Neural progenitor cell (in vitro differentiated cells): Measurements from ENCODE around the gene LAMA1. TPM values are rescaled to one million over a fixed set of nuclear protein-coding genes. Genes with fewer than 3 reads are reported as not detected.
A peak's percentile ranks its signal among the peaks of the same experiment; 100 is the strongest.

ENCODE experiments used
- DNase-seq: peaks from one replicate; pipeline ENCODE4 v3.0.0-alpha.2; 2016; ENCODE audit warnings: low spot score
- H2AFZ ChIP-seq: fragments of 200-600 bp; sonication (generic); replicated peaks from 2 replicates; pipeline ENCODE4 v1.6.1; 2016; ENCODE audit warnings: antibody characterized with exemption
- H3F3A ChIP-seq: fragments of 200-600 bp; sonication (generic); 2 replicates; pipeline ENCODE4 v1.6.1; 2016; ENCODE audit warnings: antibody characterized with exemption, low read depth
- H3K27ac ChIP-seq: fragments of 200-600 bp; sonication (generic); 2 replicates; pipeline ENCODE4 v1.5.1; 2016; ENCODE audit warnings: mild to moderate bottlenecking
- H3K27me3 ChIP-seq: fragments of 200-600 bp; sonication (generic); 2 replicates; pipeline ENCODE4 v1.6.1; 2016; ENCODE audit warnings: mild to moderate bottlenecking, moderate library complexity
- H3K36me3 ChIP-seq: fragments of 200-600 bp; sonication (generic); 2 replicates; pipeline ENCODE4 v1.5.1; 2016
- H3K4me1 ChIP-seq: fragments of 200-600 bp; sonication (generic); 2 replicates; pipeline ENCODE4 v1.6.1; 2016; ENCODE audit warnings: mixed run types
- H3K4me2 ChIP-seq: fragments of 200-600 bp; sonication (generic); 2 replicates; pipeline ENCODE4 v1.6.1; 2016
- H3K4me3 ChIP-seq: fragments of 200-600 bp; sonication (generic); 2 replicates; pipeline ENCODE4 v1.5.1; 2016
- H3K79me2 ChIP-seq: fragments of 200-600 bp; sonication (generic); 2 replicates; pipeline ENCODE4 v1.6.1; 2016; ENCODE audit warnings: low read depth
- H3K9ac ChIP-seq: fragments of 200-600 bp; sonication (generic); 2 replicates; pipeline ENCODE4 v1.6.1; 2016
- H3K9me3 ChIP-seq: fragments of 200-600 bp; sonication (generic); 2 replicates; pipeline ENCODE4 v1.5.1; 2016; ENCODE audit warnings: low read depth
- H4K20me1 ChIP-seq: fragments of 200-600 bp; sonication (generic); 2 replicates; pipeline ENCODE4 v1.6.1; 2016; ENCODE audit warnings: low read depth
- H3K27ac Mint-ChIP-seq: 3 replicates; pipeline ENCODE4 v1.8.0; 2021; ENCODE audit warnings: mixed read lengths
- H3K27me3 Mint-ChIP-seq: 2 replicates; pipeline ENCODE4 v1.8.0; 2022; ENCODE audit warnings: low read depth, mild to moderate bottlenecking, inconsistent platforms, moderate library complexity, mixed read lengths; ENCODE audit not compliant: insufficient read depth
- H3K36me3 Mint-ChIP-seq: 3 replicates; pipeline ENCODE4 v1.8.0; 2021; ENCODE audit warnings: mixed read lengths
- H3K4me1 Mint-ChIP-seq: 3 replicates; pipeline ENCODE4 v1.8.0; 2021; ENCODE audit warnings: mixed read lengths
- H3K4me3 Mint-ChIP-seq: 3 replicates; pipeline ENCODE4 v1.8.0; 2021; ENCODE audit warnings: mild to moderate bottlenecking, moderate library complexity, mixed read lengths
- H3K9me3 Mint-ChIP-seq: 3 replicates; pipeline ENCODE4 v1.8.0; 2020; ENCODE audit warnings: mixed read lengths
- CTCF ChIP-seq: fragments of 200-600 bp; sonication (generic); IDR thresholded peaks from 2 replicates; pipeline ENCODE4 v1.5.1; 2017; ENCODE audit warnings: antibody characterized with exemption, mild to moderate bottlenecking
- EZH2 ChIP-seq: fragments of 200-600 bp; sonication (generic); IDR thresholded peaks from 2 replicates; pipeline ENCODE4 v1.6.1; 2017; ENCODE audit warnings: antibody characterized with exemption, mild to moderate bottlenecking, moderate library complexity
- EZH2phosphoT487 ChIP-seq: fragments of 200-600 bp; sonication (generic); IDR thresholded peaks from 2 replicates; pipeline ENCODE4 v1.6.1; 2017; ENCODE audit warnings: antibody characterized with exemption
- total RNA-seq: library from RNA; depleted of rRNA; stranded (reverse); fragments of >200 nt; gene quantifications from 2 replicates; pipeline ENCODE4 v1.2.3, GENCODE V29; 2015; ENCODE audit warnings: low replicate concordance

Gene LAMA1
- total RNA-seq: 80.3 and 95.4 TPM in 2 replicates

- Mint-ChIP-seq H3K27ac (peak within 1 kb of the TSS; percentile 92), H3K36me3 (peaks cover 27% of the 10 kb centered on the region), H3K9me3 (peaks cover 26% of the 10 kb centered on the region), H3K4me3 (peak within 1 kb of the TSS; percentile 95), H3K27me3 (peaks cover 3% of the 10 kb centered on the region), H3K4me1 (peaks cover 16% of the 10 kb centered on the region)
- Histone ChIP-seq H3K4me1 (peaks cover 7% of the 10 kb centered on the region), H3K9me3 (no peaks in the 10 kb centered on the region), H3K9ac (peak within 1 kb of the TSS; percentile 59), H3K36me3 (no peaks in the 10 kb centered on the region), H3F3A (peaks cover 34% of the 10 kb centered on the region), H3K27ac (peak within 1 kb of the TSS; percentile 32), H3K4me2 (peak within 1 kb of the TSS; percentile 95), H4K20me1 (peaks cover 31% of the 10 kb centered on the region), H3K79me2 (peaks cover 42% of the 10 kb centered on the region), H3K27me3 (no peaks in the 10 kb centered on the region), H3K4me3 (peak within 1 kb of the TSS; percentile 95), H2AFZ (peak within 1 kb of the TSS; percentile 60)
- DNase-seq: peak; percentile 88
- peak; percentile 46 for TF ChIP-seq EZH2
- no peak for TF ChIP-seq EZH2phosphoT487
- TF ChIP-seq CTCF: no peak
Observed at GRCh38 chr18:7117390-7118355, at the start of gene LAMA1. Gene LAMA1, minus strand, starts transcription at chr18:7117797. Its CDS starts 77 bp downstream, at chr18:7117720.

GRCh38 chr18:7165846-7166393 is 48.3 kb upstream of the LAMA1 start:
- no peak for DNase-seq
- no peaks in the 10 kb centered on the region for H3K9me3 ChIP-seq
- H3K36me3 ChIP-seq: no peaks in the 10 kb centered on the region
- H4K20me1 ChIP-seq: no peaks in the 10 kb centered on the region
- Mint-ChIP-seq H3K27ac (no peak overlapping the region), H3K4me3 (no peak overlapping the region), H3K9me3 (peaks cover 2% of the 10 kb centered on the region), H3K36me3 (no peaks in the 10 kb centered on the region), H3K27me3 (peaks cover 9% of the 10 kb centered on the region), H3K4me1 (peaks cover 15% of the 10 kb centered on the region)
- H2AFZ ChIP-seq: no peak overlapping the region
- TF ChIP-seq EZH2phosphoT487 (no peak), CTCF (no peak), EZH2 (no peak)
- H3K27ac ChIP-seq: no peak overlapping the region
- no peaks in the 10 kb centered on the region for H3K27me3 ChIP-seq
- H3K79me2 ChIP-seq: no peaks in the 10 kb centered on the region
- no peak overlapping the region for H3K4me2 ChIP-seq
- no peaks in the 10 kb centered on the region for H3F3A ChIP-seq
- no peak overlapping the region for H3K4me3 ChIP-seq
- H3K4me1 ChIP-seq: peaks cover 7% of the 10 kb centered on the region
- H3K9ac ChIP-seq: no peak overlapping the region

GRCh38 chr18:7164323-7165004 is 46.9 kb upstream of the LAMA1 start:
- no peak overlapping the region for H3K4me3 Mint-ChIP-seq
- DNase-seq: peak; percentile 34
- peaks cover 2% of the 10 kb centered on the region for H3K9me3 Mint-ChIP-seq

More at GRCh38 chr18:7164323-7165004, 46.9 kb upstream of the LAMA1 start:
- H3K4me1 Mint-ChIP-seq: peaks cover 15% of the 10 kb centered on the region
- no peaks in the 10 kb centered on the region for H4K20me1 ChIP-seq
- no peak overlapping the region for H3K4me3 ChIP-seq
- H3K9me3 ChIP-seq: no peaks in the 10 kb centered on the region
- no peaks in the 10 kb centered on the region for H3K36me3 Mint-ChIP-seq
- peak overlapping the region; percentile 13 for H3K27ac Mint-ChIP-seq
- peak overlapping the region; percentile 57 for H2AFZ ChIP-seq
- peaks cover 7% of the 10 kb centered on the region for H3K4me1 ChIP-seq
- no peak overlapping the region for H3K4me2 ChIP-seq
- no peaks in the 10 kb centered on the region for H3K27me3 ChIP-seq
- H3K27me3 Mint-ChIP-seq: peaks cover 9% of the 10 kb centered on the region
- no peaks in the 10 kb centered on the region for H3K36me3 ChIP-seq
- H3K79me2 ChIP-seq: no peaks in the 10 kb centered on the region
- TF ChIP-seq CTCF: peak; percentile 49
- no peak for TF ChIP-seq EZH2
- TF ChIP-seq EZH2phosphoT487: no peak
- no peak overlapping the region for H3K9ac ChIP-seq
- no peak overlapping the region for H3K27ac ChIP-seq
- no peaks in the 10 kb centered on the region for H3F3A ChIP-seq
